GM19372 (cell line): ENCODE data around the gene MOGAT3.

Experiments used
- ATAC-seq: cut with Tn5 transposase; IDR thresholded peaks from one replicate; pipeline ENCODE4 v1.9.1; 2021; ENCODE audit warnings: mild to moderate bottlenecking, low read depth, moderate library complexity; ENCODE audit not compliant: unreplicated experiment

MOGAT3 gene

DNA sequence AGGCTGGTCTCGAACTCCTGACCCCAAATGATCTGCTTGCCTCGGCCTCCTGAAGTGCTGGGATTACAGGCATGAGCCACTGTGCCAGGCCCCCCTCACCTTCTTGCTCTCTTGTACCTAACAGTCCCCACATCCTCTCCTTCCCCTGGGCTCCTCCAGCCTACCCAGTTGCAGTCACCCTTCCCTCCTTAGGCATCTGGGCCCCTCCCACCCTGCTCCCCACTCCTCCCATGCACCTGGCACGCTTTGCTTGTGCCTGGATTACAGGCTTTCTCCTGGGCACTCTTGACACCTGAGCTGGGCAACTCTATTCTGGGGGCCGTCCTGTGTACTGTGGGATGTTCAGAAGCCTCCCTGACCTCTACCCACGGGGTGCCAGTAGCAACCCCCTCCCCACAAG is 33.8 kb upstream of the MOGAT3 start:
- ATAC-seq = no peak

DNA sequence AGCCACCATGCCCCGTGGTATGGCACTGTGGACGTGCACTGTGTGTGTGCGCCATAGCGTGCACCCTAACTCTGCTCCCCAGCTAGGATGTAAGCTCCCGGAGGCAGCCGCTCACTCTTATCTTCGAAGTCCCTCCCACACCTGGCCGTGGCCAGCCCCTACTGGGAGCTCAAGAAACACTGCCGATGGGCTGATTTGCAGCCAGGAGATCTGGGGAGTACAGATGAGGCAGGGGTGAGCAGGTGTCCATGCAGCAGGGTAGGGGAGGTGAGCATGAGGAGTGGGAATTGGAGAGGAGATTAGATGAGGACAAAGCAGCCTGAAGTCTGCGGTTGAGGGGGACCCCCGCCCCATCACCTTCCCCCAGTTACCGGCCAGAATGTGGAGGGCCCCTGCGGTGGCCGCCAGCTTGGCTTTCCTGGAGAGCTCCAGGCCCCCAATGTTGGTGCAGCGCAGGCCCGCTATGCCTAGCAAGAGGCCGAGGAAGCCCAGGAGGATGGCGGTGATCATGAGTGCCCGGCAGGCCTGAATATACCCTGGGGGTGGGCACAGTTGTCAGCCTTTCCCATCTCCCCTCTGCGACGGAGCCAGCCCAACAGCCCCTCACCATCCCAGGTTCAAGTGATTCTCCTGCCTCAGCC is 33.2 kb upstream of the MOGAT3 start:
- no peak for ATAC-seq

DNA sequence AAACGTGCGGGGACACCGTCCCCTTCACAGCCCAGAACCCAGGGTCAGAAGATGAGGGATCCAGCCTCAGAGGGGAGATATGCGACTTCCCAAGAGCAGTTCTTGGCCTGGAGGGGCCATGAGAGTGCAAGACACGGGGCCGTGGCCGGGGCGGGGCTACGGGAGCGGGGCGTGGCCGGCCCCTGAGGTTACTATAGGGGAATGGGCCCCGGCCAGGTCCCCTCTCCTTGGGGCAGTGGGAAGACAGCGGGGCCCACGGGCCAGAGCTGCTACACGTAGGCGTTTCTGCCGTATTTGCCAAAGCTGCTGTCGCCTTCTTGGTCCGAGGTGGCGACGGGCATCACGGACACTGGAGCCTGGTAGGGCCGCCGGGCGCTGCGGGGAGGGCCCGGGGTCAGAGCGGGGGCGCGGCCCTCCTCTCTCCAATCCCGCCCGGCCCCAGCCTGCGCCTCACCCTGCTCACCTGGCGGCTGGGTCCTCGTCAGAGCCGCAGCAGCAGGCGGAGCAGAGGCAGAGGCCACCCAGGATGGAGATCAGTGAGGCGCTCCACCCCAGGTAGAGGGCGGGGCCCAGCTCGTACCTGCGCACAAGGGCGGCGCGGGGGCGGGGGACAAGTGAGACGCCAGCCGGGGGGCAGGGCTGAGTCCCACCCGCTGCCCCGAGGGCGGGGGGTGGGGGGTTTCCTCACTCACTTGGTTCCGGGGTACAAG is 31.5 kb upstream of the MOGAT3 start:
- ATAC-seq = no peak

DNA sequence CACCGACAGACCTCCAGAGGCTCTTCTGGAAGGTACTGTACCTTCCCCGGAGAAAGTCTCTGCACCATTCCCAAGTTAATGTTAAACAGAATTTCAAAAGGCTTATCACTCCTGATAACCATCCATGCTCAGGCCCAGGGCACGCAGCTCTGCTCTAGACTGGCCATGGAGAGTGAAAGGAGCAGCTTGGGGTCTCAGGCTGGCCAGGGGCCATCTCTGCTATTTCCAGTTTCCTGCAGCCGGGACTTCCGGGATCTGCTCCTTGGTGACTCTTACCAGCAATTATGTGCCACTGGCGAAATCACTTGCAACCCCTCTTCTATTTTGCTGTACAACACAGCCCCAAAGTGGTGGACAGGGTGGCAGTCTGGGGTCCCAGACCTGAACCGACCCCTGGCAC is 30.8 kb upstream of the MOGAT3 start:
- no peak for ATAC-seq

DNA sequence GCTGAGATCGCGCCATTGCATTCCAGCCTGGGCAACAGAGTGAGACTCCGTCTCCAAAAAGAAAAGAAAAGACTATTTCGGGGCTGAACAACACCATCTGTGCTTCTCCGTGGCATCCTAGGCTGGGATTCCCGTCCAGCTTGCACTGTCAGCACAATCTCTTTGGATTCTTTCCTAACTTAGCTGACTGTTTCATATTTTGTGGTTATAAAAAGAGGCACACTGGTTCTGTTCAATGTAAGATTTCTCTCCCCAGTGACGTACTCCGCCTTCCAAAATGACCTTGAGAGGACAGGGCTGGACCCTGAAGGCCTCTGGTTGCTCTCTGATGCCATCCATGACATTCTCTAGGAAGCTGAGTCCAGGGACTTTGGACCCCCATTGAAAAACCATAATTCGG is 25.9 kb upstream of the MOGAT3 start:
- ATAC-seq = no peak

DNA sequence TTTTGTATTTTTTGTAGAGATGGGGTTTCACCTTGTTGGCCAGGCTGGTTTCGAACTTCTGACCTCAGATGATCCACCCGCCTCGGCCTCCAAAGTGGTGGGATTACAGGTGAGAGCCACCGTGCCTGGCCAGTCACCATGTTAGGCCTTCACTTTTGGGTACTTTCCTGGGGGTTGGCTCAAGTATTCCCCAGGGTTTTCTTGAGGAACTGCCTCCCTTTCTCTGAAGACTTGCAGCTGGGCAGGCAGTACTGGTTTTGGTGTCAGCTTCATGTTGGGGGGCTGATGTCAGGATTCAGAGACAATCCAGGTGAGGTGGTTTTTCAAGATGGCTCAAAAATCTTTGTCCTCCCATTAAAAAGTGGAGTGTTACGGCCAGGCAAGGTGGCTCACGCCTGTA is 24.8 kb upstream of the MOGAT3 start:
- ATAC-seq = no peak

DNA sequence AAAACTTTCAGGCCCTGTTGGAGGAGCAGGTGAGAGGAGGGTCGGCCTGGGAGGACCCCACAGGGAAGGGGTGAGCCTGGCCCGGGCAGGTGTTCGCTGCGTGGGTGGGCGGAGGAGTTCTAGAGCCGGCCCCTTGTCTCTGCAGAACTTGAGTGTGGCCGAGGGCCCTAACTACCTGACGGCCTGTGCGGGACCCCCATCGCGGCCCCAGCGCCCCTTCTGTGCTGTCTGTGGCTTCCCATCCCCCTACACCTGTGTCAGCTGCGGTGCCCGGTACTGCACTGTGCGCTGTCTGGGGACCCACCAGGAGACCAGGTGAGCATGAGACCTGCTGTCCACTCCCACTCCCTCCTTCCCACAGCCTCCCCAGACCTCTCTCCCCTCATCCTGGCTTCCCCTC is 22.7 kb upstream of the MOGAT3 start:
- no peak for ATAC-seq

DNA sequence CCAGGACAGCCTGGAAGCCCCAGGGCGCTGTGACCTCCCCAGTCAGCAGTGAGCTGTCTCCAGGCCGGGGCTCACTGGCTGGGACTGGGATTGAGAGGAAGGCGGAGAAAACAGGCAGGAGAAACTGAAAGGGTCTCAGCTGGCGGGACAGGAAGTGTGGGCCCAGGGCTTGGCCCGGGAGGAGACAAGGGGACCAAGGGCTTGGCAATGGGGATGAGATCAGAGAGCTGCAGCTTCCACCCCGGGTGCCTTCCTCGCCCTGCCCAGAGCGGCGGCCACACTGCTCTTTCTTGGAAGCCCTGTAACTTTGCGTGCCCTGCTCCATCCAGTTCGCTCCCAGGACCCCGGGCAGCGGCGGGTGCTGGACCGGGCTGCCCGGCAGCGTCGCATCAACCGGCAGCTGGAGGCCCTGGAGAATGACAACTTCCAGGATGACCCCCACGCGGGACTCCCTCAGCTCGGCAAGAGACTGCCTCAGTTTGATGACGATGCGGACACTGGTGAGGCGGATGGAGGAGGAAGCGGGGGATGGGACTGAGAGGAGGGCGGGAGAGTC is 21.5 kb upstream of the MOGAT3 start:
- no peak for ATAC-seq

DNA sequence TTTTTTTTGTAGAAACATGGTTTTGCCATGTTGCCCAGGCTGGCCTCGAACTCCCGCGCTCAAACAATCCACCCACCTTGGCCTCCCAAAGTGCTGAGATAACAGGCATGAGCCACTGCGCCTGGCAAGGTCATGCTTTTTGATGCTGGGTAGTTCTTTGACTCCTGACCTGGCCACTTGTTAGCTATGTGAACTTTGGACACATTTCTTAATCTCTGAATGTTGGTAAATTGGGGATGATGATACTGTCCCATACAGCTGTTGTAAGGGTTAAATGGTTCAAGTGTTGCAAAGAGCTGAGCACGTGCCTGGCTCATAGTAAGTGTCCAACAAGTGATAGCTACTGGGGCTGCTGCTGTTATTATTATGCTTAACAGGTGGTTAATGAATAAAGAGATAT is 19.5 kb upstream of the MOGAT3 start:
- no peak for ATAC-seq

DNA sequence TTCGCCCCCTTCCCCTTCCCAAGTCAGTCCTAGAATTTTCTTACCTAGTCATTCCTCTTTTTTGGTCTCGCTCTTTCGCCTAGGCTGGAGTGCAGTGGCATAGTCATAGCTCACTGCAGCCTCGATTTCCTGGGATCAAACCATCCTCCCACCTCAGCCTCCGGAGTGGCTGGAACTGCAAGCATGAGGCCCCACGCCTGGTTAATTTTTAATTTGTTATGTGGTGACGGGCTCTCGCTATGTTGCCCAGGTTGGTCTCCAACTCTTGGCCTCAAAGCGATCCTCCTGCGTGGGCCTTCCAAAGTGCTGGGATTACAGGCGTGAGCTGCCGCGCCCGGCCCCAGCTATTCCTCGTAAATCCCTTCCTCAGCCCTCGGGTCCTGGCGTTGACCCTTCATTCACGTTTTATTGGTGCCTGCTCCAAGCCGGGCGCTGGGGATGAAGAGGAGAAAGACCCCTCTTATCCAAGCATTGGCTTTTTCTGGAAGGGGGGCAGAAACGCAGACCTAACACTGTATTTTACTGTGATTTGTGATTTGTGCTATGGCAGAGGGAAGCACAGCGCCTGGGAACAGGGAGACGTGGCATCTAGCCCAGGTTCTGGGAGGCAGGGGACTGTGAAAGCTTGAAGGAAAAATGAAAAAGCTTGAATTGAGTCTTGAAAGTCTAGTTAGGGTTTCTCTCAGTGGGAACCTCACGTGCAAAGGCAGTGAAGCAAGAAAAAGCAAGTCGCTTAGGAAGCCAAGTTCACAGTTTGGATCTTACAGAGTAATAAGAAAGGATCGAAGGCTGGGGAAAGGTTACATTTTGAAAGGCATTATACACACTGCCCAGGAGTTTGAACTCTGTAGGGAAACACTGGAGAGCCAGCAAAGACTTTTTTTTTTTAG is 17.6 kb upstream of the MOGAT3 start:
- peak; percentile 8 for ATAC-seq

DNA sequence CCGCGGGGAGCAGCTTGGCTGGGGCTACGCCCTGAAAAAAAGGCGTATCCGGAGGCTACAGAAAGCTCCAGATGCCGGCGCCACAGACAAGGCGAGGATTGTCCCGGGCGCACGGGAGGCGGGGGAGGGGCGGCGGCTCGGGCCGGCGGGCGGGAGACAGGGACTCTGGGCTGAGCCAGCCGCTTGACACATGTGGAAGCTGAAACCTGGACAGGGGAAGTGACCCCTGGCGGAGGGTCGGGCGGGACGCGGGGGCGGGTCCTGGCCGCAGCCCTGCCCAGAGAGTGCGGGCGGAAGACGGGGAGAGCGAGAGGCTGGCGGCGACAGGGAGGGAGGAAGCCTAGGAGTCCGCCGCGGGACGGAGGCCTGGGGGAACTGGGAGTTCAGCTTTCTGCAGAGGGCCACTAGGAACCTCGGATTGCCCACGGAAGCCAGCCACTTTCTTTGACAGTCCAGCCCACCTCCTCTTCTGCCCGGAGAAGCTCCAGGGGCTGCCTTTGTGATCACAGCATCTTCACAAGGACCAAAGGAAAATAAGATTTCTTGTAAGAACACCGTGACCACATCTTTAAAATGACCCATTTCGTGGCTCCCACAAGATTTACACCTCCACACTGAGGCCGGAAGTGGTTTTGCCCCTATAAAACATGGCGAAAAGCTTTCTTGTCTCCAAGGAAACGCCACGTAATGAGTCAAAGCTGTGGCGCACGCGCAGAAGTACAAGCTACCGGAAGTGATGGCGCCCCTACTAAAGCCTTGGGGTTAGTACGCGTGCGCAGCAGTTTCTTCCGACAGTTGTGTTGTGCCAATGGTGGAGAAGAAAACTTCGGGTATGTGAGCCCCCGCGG is 16.8 kb upstream of the MOGAT3 start, which contains the start of the genes PLOD3 and ZNHIT1:
Gene PLOD3 (minus strand): TSS at position 194 of the 848 bp plus-strand sequence. CDS start 307 bp downstream, outside the sequence.
Gene ZNHIT1 (plus strand): TSS at position 778 of the 848 bp plus-strand sequence. CDS start 31 bp downstream, at position 809.
- peak; percentile 69 for ATAC-seq

DNA sequence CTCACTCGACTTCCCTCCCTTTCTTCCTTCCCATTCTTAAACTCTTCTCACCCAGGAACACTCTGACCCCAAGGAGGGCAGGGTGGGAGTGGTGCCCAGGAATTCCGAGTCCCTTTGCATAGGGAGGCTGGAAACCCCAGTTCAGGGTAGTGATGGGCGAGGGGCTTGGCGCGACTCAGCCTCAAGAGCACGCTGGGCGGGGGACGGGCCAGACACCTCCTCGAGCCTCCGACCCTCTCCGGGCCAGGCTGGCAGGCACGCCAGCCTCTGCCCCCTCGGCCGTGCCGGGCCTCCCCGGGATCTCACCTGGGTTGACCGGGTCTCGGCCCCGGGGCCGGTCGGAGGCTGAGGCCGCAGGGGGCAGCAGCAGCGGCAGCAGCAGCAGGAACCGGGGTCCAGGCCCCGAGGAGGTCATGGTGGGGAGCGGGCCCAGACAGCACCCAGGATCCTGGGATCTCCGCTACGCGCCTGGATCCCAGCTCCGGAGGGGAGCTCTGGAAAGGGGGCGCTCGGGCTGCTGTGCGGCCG is 16.1 kb upstream of the MOGAT3 start:
- peak; percentile 11 for ATAC-seq

DNA sequence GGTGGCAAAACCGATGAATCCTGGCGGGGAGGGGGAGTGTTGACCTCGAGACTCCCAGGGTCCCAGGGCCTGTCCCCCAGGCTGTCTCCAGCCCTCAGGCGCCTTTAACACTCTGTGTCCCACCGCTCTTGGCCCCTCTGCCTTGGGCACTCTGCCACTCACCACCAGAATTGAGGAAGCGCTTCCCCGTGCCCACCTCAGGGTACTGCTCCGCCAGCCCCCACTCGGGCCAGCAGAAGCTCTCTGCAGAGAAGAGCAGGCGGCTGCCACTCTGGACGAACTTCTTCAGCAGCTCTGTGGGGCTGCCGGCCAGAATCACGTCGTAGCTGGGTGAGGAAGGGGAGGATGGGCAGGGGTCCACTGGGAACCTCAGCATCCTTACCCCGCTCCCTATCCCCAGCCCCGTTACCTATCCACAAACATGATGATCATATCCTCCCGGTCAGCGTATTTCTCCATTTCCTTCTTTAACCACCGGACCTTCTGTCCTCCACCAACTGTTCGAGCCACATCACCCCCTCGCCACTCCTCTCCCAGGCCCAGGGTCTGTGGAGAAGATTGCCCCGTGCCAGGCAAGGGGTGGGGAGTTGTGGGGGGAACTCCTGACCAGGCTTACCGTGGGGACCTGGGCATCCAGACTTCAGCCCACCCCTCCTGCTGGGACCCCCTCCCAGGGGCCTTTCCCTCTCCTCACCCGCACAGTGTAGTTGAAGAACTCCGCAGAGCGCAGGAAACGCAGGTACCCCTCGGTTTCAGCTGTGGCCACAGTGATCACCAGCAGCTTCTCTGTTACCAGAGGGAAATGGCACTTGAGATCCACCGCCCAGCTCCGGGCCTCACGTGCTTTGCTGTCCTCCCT is 15.4 kb upstream of the MOGAT3 start:
- ATAC-seq = no peak

DNA sequence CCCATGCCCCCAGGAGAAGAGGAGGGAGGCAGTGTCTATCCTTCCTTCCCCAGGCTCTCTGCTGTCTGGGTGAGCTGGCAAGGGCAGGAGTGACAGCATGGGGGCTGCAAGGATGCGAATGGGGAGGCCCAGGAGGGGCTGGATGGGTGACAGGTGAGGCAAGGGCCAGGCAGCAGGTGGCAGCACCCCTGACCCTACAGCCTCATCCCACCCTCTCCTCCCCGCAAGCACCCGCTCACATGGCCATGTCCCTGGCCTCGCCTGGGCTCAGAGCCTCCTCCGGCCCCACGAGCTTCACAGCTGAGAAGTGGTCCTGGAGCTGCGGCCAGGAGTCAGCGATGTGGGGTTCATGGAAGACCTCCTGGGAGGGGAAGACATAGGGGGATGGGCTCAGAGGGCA is 11.2 kb upstream of the MOGAT3 start:
- no peak for ATAC-seq

DNA sequence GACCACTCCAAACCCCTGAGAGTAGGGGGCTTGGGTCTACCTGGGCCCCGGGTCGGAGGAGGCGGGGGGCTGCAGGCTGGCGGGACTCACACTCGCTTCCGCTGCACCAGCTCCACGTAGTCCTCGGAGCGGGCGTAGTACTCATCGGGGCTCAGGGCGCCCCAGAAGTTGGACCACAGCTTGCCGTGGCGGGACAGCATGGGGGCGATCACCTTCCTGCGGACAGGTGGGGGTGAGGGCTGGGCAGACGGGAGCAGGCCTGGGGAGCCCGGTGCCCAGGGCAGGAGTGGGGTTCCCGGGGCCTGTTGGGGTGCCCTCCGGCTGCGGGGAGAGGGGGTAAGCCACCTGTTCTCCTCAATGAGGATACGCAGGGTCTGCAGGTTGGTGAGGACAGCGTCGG is 10.7 kb upstream of the MOGAT3 start:
- ATAC-seq = no peak

DNA sequence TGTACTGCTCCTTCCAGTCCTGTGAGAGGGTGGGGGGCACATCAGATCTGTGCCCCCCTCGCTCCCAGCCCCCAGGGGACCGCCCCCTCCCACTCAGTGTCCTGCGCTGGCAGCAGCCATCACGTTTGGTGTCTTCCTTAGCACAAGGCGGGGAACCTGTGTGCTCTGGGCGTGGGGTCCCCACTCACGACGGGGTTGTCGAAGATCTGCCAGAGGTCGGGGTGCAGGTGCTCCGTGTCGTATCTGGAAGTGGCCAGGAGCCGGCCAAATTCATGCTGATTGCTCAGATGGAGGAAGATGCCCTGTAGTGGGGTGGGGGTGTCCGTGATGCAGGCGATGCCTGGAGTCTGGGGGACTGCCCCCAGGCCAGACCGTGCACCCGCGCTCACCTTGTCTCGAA is 9.3 kb upstream of the MOGAT3 start:
- ATAC-seq = no peak

DNA sequence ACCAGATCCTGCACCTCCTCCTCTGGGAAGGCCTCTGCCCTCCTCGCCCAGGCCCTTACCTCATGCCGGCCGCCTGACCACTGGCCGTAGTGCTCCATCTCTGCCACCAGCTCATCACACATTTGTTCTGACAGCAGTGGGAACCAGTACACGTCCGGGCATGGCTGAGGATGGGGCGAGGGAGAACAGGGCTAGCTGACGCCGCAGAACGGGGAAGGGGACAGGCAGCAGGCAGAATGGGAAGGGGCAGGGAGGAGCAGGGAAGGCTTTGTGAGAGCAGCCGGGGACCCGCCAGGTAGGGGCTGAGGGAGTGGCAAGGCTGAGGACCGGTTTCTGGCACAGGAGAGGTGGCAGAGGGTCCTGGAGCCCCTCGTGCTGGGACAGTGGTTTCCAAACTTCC is 8.0 kb upstream of the MOGAT3 start:
- ATAC-seq = no peak

DNA sequence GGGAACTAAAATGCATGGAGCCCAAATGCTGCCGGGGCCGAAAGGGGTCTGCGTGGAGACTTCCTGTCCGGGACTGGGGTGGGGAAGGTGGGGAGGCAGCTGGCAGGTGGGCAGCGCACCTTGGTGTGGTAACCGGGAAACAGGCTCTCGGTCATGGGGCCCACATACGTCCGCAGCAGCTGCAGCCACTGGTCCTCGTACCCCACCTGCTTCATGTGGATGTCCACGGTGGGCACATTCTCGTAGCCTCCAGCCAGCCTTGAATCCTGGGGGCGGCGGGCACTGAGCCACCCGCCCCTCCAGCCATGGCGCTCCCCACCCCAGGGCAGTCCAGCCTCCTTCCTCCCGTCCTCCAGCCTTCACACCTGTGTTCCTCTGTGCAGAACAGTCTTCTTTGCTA is 6.6 kb upstream of the MOGAT3 start:
- no peak for ATAC-seq

DNA sequence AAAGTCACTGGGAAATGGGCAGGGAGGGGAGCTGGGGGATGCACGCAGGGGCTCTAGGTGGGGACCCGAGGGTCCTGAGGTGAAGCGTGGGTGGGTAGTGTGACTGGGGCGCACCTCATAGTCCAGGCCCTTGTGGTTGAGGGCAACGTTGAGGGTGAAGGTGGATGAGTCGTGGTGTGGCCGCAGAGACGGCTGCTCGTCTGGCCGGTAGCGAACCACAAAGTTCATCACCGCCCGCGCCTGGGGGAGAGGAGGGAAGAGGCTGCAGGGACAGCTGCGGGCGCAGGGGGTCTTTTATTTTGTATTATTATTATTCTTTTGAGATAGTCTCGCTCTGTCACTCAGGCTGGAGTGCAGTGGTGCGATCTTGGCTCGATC is 5.8 kb upstream of the MOGAT3 start:
- ATAC-seq = no peak
